HG03342 (cell line): ENCODE data around the gene ERGIC1.
"Not testable (repeated sequence)": the region's sequence is repeated elsewhere in the genome, so short reads cannot be mapped to it uniquely, and the experiment has no call there.

Source experiments
- ATAC-seq: cut with Tn5 transposase; IDR thresholded peaks from one replicate; pipeline ENCODE4 v1.9.1; 2021; ENCODE audit warnings: mild to moderate bottlenecking, moderate library complexity; ENCODE audit not compliant: unreplicated experiment

The ERGIC1 gene

DNA sequence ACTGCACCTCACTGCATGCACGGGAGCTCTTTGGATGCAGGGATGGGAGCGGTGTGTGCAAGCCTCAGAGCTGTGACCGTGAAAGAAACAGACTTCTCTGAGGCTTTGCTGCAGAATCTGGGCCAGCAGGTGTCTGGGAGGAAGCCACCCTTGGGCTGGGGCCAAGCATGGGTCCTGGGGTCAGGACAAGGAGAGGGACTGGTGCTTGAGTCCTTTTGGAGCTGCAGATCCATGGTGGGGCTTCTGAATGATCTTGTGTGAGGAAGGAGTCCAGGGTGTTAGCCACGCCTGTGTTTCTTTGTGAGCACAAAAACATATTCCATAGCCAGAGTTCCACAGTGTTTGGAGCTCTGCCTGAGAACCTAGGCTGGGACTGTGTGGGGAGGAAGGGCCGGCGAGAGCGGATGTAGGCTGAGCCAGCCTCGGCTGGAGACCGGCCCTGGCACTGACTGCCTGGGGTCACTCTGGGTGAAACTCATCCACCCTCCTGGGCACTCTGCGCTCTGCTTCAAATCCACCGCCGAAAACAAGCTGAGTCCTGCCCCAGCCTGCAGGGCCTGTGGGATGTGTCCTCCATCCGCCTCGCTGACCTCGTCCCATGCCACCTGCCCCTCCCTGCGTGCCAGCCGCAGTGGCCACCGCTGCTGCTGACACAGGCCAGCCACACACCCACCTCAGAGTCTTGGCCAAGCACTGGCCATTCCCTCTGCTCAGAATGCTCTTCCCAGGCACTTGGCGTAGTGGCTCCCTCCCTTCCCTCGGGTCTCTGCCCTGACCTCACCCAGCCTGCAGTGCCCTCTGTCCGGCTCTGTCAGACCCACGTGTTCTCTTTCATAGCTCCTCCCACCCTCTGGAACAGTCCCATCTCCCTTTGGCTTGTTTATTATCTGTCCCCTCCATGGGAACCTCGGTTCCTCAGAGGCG lies 26.7 kb downstream of the ERGIC1 start:
- no peak for ATAC-seq

- ATAC-seq = no peak
These were observed 27.4 kb downstream of the ERGIC1 start for GRCh38 chr5:172861461-172861860.

DNA sequence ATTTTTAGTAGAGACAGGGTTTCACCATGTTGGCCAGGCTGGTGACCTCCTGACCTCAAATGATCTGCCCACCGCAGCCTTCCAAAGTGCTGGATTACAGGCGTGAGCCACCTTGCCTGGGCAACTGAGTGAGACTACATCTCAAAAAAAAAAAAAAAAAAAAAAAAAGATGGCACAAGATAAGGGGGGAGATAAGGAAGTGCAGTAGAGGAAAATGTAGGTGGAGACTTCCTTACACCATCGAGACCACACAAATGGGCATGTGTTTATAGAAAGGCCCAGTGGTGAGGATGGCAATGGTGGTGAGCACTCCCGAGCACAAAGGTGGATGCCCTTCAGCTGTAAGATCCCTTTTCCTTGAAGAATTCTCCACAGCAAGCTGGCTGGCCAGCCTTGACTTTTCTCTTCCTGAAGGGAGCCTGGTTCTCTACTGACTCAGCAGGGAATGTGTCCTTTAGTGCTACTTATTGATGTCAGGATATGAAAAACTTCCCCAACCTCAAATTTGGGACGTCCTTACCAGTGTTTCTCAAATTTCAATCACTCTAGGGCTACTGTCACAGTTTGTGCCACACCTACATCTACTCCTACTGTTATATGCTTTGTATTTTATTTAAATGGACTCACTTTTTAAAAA lies 28.2 kb downstream of the ERGIC1 start:
- no peak for ATAC-seq

DNA sequence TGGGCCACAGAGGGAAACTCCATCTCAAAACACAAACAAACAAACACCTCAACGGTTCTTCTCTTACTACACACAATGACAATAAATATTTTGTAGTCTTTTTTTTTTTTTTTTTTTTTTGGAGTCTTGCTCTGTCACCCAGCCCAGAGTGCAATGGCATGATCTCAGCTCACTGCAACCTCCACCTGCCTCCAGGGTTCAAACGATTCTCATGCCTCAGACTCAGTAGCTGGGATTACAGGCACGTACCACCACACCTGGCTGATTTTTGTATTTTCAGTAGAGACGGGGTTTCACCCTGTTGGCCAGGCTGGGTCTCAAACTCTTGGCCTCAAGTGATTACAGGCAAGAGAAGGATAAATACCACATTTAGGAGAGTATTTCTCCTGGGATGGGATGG lies 30.1 kb downstream of the ERGIC1 start:
- not testable (repeated sequence) for ATAC-seq

GRCh38 chr5:172864747-172865146 lies 30.7 kb downstream of the ERGIC1 start:
- no peak for ATAC-seq

DNA sequence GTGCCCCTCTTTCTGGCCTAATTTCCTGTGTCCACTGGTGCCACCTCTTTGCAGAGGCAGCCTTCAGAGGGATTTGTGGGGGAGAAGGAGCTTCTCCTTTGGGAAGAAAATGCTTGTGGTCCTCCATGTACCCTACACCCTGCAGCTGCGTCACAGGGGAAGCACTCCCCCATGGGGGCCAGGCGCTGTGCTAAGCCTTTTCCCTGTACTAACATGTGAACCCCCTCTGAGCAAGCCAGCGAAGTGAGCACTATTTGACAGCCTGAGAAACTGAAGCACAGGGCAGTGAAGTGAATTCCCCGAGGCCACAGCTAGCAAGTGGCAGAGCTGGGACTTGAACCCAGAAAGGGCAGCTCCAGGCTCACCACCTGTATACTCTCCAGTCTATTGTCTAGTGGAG lies 32.3 kb downstream of the ERGIC1 start:
- no peak for ATAC-seq

DNA sequence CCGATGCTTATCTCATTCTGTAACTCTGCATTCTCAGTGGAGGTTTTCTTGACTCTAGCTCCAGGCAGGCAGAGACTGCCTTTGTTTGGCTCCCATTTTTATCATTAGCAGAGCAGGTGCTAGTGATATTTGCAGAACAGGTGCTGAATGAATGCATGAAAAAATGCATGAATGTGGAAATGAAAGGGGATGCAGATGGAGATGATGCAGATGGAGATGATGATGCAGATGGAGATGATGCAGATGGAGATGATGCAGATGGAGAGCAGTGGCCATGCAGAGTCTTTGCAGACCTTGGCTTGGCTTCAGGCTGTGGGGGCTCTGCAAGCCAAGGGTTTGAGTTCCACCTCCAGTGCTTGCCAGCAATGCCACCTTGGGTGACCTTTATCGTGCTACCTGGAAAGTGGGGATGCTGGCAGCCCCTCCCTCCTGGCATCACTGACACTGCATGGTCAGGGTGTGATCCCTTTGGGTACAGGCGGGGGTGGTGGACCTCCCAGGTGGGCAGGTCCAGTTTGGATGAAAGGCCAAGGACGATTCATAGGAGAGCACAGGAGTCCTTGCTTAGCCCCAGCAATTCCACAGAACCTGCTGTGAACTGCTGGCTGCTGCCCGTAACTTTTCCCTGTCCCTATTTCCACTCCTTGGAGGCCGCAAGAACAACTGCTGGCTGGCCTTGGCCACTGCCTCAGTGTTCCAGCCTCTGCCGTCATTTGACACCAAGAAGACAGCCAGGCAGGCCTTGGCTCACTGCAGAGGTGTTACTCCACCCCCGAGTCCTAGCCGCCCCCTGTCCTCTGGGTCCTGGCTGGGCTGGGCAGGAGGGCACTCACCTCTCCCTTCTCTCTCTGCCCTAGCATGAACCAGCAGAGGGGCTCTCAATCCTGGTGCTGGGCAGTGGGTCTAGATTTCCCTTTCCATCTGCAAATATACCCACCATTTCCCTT lies 33.0 kb downstream of the ERGIC1 start:
- ATAC-seq = no peak

DNA sequence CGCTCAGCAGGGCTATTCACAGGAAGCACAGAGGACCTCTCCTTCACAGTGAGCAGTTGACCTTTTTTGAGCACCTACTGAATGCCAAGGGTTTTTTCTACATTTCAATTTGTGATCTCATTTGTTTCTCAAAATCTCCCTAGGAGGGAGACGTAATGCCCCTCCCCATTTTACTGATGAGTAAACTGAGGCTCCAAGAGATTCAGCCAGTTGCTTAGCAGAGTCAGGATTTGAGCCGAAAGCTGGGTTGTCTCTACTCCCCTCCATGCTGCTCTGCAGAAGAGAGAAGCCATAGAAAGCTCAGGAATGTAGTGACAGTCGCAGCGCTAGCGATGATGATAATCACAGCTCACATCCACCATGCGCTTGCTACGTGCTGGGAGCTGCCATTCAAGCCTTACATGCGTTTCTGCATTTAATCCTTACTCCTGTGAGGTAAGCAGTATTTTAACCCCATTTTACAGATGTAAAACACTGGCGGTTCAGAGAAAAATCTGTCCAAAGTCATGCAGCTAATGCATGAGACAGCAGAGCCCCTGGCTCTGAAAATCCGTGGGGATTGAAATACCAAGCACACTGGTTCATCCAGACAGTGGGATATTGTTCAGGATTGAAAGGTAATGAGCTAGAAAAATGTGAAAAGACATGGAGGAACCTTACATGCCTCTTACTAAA lies 33.8 kb downstream of the ERGIC1 start:
- no peak for ATAC-seq

- no peak for ATAC-seq
These were observed 34.4 kb downstream of the ERGIC1 start for GRCh38 chr5:172868436-172868923.

GRCh38 chr5:172868924-172869591 lies 35.0 kb downstream of the ERGIC1 start:
- ATAC-seq = no peak

GRCh38 chr5:172869691-172870090 lies 35.6 kb downstream of the ERGIC1 start:
- ATAC-seq = no peak

GRCh38 chr5:172870291-172870714 lies 36.3 kb downstream of the ERGIC1 start:
- no peak for ATAC-seq

GRCh38 chr5:172870715-172871461 lies 36.8 kb downstream of the ERGIC1 start:
- ATAC-seq = no peak

- no peak for ATAC-seq
These were observed 37.5 kb downstream of the ERGIC1 start for GRCh38 chr5:172871536-172871935.

DNA sequence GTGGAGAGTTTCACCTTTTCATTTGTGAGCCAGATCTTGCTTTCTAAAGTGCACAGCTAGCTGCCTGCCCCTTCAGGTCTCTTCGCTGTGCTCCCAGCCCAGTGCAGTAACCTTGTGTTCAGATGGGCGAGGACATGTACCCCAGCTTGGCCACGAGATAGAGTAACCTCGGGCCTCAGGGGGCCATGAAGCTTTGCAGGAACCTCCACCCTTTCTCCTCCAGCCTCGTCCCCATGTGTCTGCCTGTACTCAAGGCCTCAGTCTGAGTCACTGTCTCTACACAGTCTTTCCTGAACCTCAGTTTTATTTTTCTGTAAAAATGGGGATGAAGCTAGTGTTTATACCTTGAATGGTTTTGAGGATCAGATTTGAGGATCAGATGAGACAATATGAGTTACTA lies 37.9 kb downstream of the ERGIC1 start:
- no peak for ATAC-seq

DNA sequence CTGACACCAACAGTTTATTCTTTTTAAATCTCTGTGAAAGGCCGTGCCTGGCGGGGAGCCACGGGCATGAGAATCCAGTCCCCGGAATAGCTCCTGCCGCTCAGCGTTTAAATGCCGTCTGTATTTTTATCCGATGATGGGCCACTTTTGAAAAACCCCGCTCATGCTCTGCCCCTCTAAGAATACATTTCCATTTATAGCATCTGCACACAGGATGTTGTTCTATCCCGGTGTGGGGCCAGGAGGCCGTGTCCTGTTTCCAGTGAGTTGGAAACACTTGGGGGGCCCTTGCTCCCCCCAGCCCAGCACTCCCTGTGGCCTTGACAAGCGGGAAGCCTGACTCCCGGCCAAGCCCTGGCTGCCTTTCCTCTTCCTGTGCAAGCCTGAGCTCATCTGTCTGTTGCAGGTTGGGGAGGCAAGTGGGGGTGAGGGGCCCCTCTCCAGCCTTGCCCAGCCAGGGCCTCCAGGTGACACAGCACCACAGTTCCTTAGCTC lies 39.0 kb downstream of the ERGIC1 start:
- no peak for ATAC-seq

DNA sequence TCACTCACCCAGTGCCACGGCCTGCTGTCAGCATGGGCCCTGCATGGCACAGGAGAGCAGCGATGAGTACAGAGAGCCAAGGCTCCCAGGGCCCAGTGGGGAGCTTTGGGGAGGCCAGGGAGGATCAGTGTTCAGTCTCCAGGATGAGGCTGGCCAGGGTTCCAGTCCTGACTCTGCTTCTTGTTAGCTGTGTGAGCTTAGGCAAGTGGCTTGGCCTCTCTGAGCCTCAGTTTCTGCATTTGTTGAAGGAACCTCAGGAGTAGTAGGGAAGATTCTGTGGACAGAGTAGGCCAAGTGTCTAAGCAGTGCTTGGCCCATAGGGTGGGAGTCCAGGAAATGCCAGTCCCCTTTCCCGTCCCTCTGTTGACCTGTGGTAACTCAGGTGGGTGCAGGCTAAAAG lies 39.5 kb downstream of the ERGIC1 start:
- no peak for ATAC-seq

DNA sequence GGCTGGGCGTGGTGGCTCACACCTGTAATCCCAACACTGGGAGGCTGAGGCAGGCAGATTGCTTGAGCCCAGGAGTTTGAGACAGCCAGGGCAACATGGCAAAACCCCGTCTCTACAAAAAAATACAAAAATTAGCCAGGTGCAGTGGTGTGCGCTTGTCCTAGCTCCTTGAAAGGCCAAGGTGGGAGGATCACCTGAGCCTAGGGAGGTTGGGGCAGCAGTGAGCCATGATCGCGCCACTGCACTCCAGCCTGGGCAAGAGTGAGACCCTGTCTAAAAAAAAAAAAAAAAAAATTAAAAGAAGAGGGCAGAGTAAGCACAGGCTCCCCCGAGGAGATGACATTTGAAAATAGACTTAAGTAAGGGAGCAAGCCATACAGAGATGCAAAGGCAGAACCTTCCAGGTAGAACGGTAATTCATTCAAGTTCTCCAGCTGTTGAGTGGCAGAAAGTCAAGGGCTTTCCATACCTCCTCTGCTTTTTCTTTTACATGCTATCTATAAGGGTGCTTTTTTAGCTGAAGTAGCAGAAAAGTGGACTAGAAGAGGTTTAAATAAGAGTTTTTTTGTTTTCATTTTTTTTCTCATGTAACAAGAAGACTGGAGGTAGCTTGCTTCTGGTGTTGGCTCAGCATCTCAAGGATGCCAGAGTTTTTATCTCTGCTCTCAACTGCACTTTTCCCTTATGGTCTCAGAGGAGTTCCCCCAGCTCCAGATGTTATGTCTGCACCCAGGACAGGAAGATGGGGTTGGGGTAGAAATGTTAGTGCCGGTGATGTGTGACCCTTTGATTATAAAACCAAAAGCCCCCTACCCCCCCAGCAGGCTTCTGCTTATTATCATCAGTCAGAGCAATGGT lies 40.8 kb downstream of the ERGIC1 start:
- no peak for ATAC-seq
